Ascending aorta (tissue), 2 donors: ENCODE results near the gene TBC1D10A. TPM values are rescaled to one million over a fixed set of nuclear protein-coding genes. Genes with fewer than 3 reads are reported as not detected.

Experiments used
- DNase-seq, 2 donors: peaks; one replicate each; pipeline ENCODE4 v3.0.0-alpha.2; 2019; ENCODE audit warnings: low spot score in 2 of 2
- H3K27ac ChIP-seq, 2 donors: fragments of 200-600 bp; sonication (generic); one replicate each; pipeline ENCODE4 v1.5.1; 2016 to 2017; ENCODE audit warnings: mild to moderate bottlenecking in 1 of 2
- H3K27me3 ChIP-seq: fragments of 200-600 bp; sonication (generic); one replicate; pipeline ENCODE4 v1.5.1; 2017
- H3K36me3 ChIP-seq, 2 donors: fragments of 200-600 bp; sonication (generic); one replicate each; pipeline ENCODE4 v1.5.1; 2016
- H3K4me1 ChIP-seq, 2 donors: fragments of 200-600 bp; sonication (generic); one replicate each; pipeline ENCODE4 v1.5.1; 2016 to 2017; ENCODE audit warnings: mild to moderate bottlenecking in 1 of 2
- H3K4me3 ChIP-seq, 2 donors: fragments of 200-600 bp; sonication (generic); one replicate each; pipeline ENCODE4 v1.5.1; 2016 to 2017; ENCODE audit warnings: mild to moderate bottlenecking in 1 of 2
- H3K9me3 ChIP-seq, 2 donors: fragments of 200-600 bp; sonication (generic); one replicate each; pipeline ENCODE4 v1.5.1; 2016
- intact Hi-C: fragments of 100-400 bp; cut with DNase I; formaldehyde crosslinking; loops from one replicate; pipeline ENCODE4 v1.15.1; 2023
- total RNA-seq: library from RNA; depleted of rRNA; stranded (reverse); fragments of >200 nt; gene quantifications from one replicate; pipeline ENCODE4 v1.1.0, GENCODE V29; 2016
- TF ChIP-seq, protein P1 (sequence below), 3 experiments: fragments of 200-600 bp in 2 of 3; fragments of 450-650 bp in 1 of 3; sonication (generic) in 2 of 3; IDR thresholded peaks; one replicate each; pipeline ENCODE4 v1.5.1; 2016 to 2019; ENCODE audit warnings: antibody characterized with exemption in 3 of 3, mild to moderate bottlenecking in 1 of 3, moderate library complexity in 1 of 3

Gene TBC1D10A
- total RNA-seq, 1 donor from 2014 or later: 107 TPM

DNA sequence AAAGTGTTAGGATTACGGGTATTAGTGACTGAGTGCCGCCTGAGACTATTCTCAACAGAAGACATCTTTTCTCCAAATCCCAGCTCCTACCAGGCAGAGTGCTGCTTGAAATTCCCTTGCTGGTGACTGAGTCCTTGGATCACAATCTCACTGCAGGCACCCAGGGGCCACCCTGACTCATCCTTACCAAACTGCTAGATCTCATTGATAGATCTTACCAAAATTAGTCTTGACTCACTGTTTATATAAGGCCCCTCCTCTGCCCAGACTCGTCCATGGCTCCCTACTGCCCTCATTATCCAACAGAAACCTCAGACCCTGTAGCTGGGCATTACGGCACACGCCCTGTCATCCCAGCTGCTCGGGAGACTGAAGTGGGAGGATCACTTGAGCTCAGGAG is 14.7 kb downstream of the TBC1D10A start:
- peaks cover 22 to 73% of the 10 kb centered on the region in 2 donors for H3K4me1 ChIP-seq
- intact Hi-C loops: loop anchor here (5.0 kb wide), 1 partner anchor 110 kb away; no protein-coding TSS in a partner anchor
- no peaks in the 10 kb centered on the region for H3K27me3 ChIP-seq
- no peak for DNase-seq
- H3K4me3 ChIP-seq: peak overlapping the region in 1 of 2 donors; percentile 48
- peak overlapping the region; percentile 75 to 87 for H3K27ac ChIP-seq
- H3K9me3 ChIP-seq: no peaks in the 10 kb centered on the region
- TF ChIP-seq, protein P1, sequence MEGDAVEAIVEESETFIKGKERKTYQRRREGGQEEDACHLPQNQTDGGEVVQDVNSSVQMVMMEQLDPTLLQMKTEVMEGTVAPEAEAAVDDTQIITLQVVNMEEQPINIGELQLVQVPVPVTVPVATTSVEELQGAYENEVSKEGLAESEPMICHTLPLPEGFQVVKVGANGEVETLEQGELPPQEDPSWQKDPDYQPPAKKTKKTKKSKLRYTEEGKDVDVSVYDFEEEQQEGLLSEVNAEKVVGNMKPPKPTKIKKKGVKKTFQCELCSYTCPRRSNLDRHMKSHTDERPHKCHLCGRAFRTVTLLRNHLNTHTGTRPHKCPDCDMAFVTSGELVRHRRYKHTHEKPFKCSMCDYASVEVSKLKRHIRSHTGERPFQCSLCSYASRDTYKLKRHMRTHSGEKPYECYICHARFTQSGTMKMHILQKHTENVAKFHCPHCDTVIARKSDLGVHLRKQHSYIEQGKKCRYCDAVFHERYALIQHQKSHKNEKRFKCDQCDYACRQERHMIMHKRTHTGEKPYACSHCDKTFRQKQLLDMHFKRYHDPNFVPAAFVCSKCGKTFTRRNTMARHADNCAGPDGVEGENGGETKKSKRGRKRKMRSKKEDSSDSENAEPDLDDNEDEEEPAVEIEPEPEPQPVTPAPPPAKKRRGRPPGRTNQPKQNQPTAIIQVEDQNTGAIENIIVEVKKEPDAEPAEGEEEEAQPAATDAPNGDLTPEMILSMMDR (IDR thresholded peaks at IDR 0.05): no peak
- peaks cover 0 to 7% of the 10 kb centered on the region in 2 donors for H3K36me3 ChIP-seq

DNA sequence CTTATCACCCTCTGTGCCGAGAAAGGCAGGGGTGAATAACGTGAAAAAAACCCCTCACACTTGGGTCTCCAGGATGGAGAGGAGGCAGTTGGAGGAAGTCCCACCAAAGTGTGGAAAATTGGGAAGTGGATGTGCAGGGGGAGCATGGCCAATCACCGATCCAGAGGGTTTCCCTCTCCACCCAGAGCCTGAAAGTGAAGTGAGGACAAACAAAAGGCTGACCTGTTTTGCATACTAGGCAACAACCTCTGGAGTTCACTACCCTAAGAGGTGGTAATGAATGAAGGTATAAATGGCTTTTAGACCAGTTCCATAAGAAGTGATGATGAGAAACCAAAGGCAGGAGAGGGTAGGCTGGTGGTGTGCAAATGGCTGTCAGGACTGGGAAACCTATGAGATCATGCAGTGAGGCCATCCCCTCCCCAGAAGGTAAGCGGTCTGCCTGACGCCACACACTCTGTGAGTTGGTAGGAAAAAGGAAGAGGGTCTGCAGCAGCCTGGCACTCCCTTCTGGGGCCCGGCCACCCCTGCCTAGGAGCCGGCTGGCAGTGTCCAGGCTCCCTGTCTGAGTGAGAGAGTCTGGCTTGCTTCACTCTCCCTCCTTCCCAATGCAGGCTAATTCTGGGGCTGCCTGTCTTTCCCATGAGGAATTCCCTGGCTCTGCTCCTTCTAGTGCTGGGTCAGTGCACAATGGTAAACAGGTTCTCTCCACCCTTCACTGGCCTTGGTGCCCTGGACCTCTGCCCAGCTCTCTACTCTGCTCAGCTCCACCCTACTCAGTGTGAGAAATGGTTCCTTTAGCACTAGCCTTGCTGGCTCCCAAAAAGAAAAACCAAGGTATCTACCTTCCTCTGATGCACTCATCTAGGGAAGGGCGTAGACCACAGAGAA is 15.6 kb downstream of the TBC1D10A start:
- peaks cover 22 to 73% of the 10 kb centered on the region in 2 donors for H3K4me1 ChIP-seq
- peak overlapping the region; percentile 75 to 87 for H3K27ac ChIP-seq
- no peaks in the 10 kb centered on the region for H3K27me3 ChIP-seq
- peak in 1 of 2 donors; percentile 88 for DNase-seq
- intact Hi-C loops: loop anchor here (2.0 to 5.0 kb wide), 3 partner anchors 14 to 111 kb away; no protein-coding TSS in a partner anchor
- no peaks in the 10 kb centered on the region for H3K9me3 ChIP-seq
- TF ChIP-seq, protein P1 (IDR thresholded peaks at IDR 0.05): no peak
- peak overlapping the region; percentile 2 to 48 for H3K4me3 ChIP-seq
- H3K36me3 ChIP-seq: peaks cover 0 to 5% of the 10 kb centered on the region in 2 donors

DNA sequence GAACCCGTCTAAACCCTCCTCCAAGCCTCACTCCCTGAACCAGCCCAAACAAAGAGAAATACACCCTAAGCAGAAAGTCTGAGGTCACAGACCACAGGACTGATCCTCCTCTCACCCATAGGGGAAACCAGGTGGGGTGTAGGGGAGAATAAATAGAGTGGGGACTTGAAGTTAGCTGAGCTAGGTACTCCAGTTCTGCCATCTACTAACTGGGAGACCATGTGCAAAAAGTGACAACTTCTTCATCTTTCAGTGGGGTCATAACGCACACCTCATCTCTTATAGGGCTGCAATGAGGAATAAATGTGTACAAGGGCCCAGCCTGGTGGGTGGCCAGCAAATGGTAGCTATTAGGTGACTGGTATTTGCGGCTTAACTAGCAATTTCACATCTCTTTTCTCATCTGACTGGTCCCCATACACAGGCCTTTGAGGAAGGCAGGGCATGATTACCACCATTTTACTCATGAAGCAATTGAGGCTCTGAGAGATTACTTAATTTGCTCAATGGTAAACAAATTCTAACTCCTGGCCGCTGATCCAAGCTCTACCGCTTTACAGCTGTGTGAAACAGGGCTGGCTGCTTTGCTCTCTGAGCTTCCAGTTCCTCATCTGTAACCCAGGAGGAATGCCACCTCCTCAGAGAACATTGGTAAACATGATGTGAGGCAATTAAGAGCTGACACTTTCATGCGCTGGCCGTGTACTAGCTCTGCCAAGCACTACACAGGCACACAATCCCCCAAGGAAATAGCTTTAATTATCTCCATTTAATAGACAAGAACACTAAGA is 16.6 kb downstream of the TBC1D10A start:
- peak overlapping the region; percentile 75 to 87 for H3K27ac ChIP-seq
- intact Hi-C loops: loop anchor here (2.0 to 10.0 kb wide), 4 partner anchors 15 to 975 kb away; no protein-coding TSS in a partner anchor
- TF ChIP-seq, protein P1 (IDR thresholded peaks at IDR 0.05): no peak
- H3K9me3 ChIP-seq: no peaks in the 10 kb centered on the region
- peaks cover 0 to 5% of the 10 kb centered on the region in 2 donors for H3K36me3 ChIP-seq
- H3K27me3 ChIP-seq: no peaks in the 10 kb centered on the region
- DNase-seq: no peak
- peaks cover 29 to 78% of the 10 kb centered on the region in 2 donors for H3K4me1 ChIP-seq
- peak overlapping the region in 1 of 2 donors; percentile 48 for H3K4me3 ChIP-seq

DNA sequence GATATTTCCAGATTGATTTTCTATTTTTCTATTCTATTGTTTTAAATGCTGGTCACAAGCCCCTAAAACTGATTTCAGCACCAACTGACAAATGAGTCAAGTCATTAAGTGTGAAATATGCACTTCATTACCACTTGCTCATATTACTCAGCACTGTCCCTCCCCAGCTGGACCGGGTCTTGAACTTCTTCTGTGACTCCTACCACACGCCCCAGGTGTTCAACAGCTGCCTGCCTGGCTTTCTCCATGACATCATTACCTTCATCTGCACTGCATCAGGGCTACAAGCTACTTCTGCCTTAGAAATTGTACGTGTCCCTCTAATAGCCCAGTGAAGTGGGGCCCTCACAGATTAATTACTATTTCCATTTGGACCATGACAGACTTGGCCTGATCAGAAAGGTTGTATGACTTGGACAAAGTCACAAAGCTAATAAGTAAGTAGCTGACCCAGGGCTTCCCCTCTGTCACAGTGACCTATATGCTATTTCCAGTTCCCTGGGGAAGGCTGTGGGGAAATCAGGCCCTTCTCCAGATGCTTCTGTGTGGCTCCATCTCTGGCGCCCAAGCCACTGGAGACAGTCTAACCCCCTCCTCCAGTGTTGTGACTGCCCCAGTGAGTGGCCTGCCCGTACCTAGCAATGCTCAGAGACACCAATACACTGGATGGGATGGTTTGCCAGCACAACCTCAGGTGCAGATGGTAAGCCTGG is 18.1 kb downstream of the TBC1D10A start:
- H3K9me3 ChIP-seq: no peaks in the 10 kb centered on the region
- DNase-seq: no peak
- TF ChIP-seq, protein P1 (IDR thresholded peaks at IDR 0.05): no peak
- no peak overlapping the region for H3K4me3 ChIP-seq
- H3K27ac ChIP-seq: peak overlapping the region; percentile 75 to 87
- peaks cover 42 to 88% of the 10 kb centered on the region in 2 donors for H3K4me1 ChIP-seq
- H3K27me3 ChIP-seq: no peaks in the 10 kb centered on the region
- intact Hi-C loops: loop anchor here (10.0 kb wide), 1 partner anchor 976 kb away; no protein-coding TSS in a partner anchor
- H3K36me3 ChIP-seq: peaks cover 0 to under 1% of the 10 kb centered on the region in 2 donors

DNA sequence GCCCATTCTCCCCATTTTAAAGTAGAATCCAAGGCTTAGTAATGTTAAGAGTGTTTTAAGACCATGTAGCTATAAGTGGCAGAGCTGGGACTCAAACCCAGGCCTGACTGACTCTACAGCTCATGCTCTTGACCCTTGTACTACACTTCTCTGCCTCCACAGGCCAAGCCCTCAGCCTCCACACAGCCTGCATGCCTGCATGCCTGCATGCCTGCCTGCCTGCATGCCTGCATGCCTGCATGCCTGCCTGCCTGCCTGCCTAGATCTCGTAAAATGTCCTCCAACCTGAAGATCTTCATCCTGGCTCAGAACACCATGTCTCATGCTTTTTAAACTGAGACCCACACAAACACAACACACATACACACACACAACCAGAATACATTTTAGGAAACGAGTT is 18.6 kb downstream of the TBC1D10A start:
- no peak overlapping the region for H3K27ac ChIP-seq
- DNase-seq: no peak
- intact Hi-C loops: loop anchor here (10.0 kb wide), 1 partner anchor 977 kb away; no protein-coding TSS in a partner anchor
- H3K9me3 ChIP-seq: no peaks in the 10 kb centered on the region
- TF ChIP-seq, protein P1 (IDR thresholded peaks at IDR 0.05): no peak
- no peaks in the 10 kb centered on the region for H3K27me3 ChIP-seq
- peaks cover 48 to 93% of the 10 kb centered on the region in 2 donors for H3K4me1 ChIP-seq
- H3K4me3 ChIP-seq: no peak overlapping the region
- H3K36me3 ChIP-seq: peaks cover 4 to 6% of the 10 kb centered on the region in 2 donors
